Heart right ventricle (tissue), 16 donors: ENCODE results near the gene RPL10A. TPM values are rescaled to one million over a fixed set of nuclear protein-coding genes. Genes with fewer than 3 reads are reported as not detected.
A peak's percentile ranks its signal among the peaks of the same experiment; 100 is the strongest.

ENCODE experiments used
- ATAC-seq, 8 donors: fragments of 200-7000 bp; cut with Tn5 transposase; one replicate each; pipeline ENCODE4 v1.9.1; 2020; ENCODE audit warnings: mild to moderate bottlenecking in 8 of 8, moderate library complexity in 8 of 8, moderate number of reproducible peaks in 1 of 8
- DNase-seq, 2 donors: peaks; one replicate each; pipeline ENCODE4 v3.0.0-alpha.2; 2020
- H3K27ac ChIP-seq, 10 donors: fragments of 200-600 bp; sonication (generic) in 2 of 10; one replicate each; pipeline versions ENCODE4 v1.5.0 to v1.8.0; 2020 to 2022; ENCODE audit warnings: mild to moderate bottlenecking in 3 of 10
- H3K27me3 ChIP-seq, 7 donors: fragments of 200-600 bp; one replicate each; pipeline ENCODE4 v1.8.0; 2021 to 2022; ENCODE audit warnings: mild to moderate bottlenecking in 2 of 7
- H3K36me3 ChIP-seq, 9 donors: fragments of 200-600 bp; sonication (generic) in 1 of 9; one replicate each; pipeline versions ENCODE4 v1.5.0 to v1.8.0; 2020 to 2022; ENCODE audit warnings: mild to moderate bottlenecking in 2 of 9
- H3K4me1 ChIP-seq, 9 donors: fragments of 200-600 bp; sonication (generic) in 1 of 9; one replicate each; pipeline versions ENCODE4 v1.5.0 to v1.8.0; 2020 to 2022; ENCODE audit warnings: mild to moderate bottlenecking in 4 of 9
- H3K4me3 ChIP-seq, 10 donors: fragments of 200-600 bp; sonication (generic) in 2 of 10; one replicate each; pipeline versions ENCODE4 v1.5.0 to v1.8.0; 2020 to 2022; ENCODE audit warnings: mild to moderate bottlenecking in 7 of 10, moderate library complexity in 2 of 10
- H3K9me3 ChIP-seq, 11 donors: fragments of 200-600 bp in 10 of 11; sonication (generic) in 2 of 11; one replicate each; pipeline versions ENCODE4 v1.5.0 to v1.8.0; 2013 to 2022; ENCODE audit warnings: mild to moderate bottlenecking in 2 of 11, control low read depth in 1 of 11, moderate library complexity in 1 of 11
- CTCF ChIP-seq, 9 donors: fragments of 200-600 bp; sonication (generic) in 2 of 9; IDR thresholded peaks; one replicate each; pipeline versions ENCODE4 v1.5.0 to v1.8.0; 2021 to 2022; ENCODE audit warnings: antibody characterized with exemption in 9 of 9, mild to moderate bottlenecking in 5 of 9, moderate library complexity in 1 of 9
- WGBS, 2 donors: extraction: QIAGEN DNeasy Blood & Tissue Kit; methylation state at CpG; one replicate each; pipeline ENCODE4 v1.1.7; 2013; ENCODE audit warnings: inconsistent platforms in 1 of 2; 5-methylcytosine and 5-hydroxymethylcytosine counted together
- intact Hi-C, 10 donors: fragments of 100-400 bp; cut with DNase I; formaldehyde crosslinking; loops; one replicate each; pipeline versions ENCODE4 v1.11.1 to v1.14.2; 2022
- polyA plus RNA-seq, 2 donors: library from polyadenylated mRNA; stranded (reverse); fragments of 200-250 nt; gene quantifications; one replicate each; pipeline ENCODE4 v1.2.3, GENCODE V29; 2013
- total RNA-seq, 10 donors: library from RNA; stranded (reverse); fragmentation: NEBNext Ultra II Directional in 3 of 10; extraction: Animal tissue kit (Norgen Biotek cat#: 25700) in 3 of 10; gene quantifications; one replicate each; pipeline versions ENCODE4 v1.2.1 to v1.2.4, GENCODE V29; 2021 to 2023
- donor health status: Arrhythmogenic right ventricular cardiomyopathy.
- donor health status: ischemic (EF 13 %, LVEDD 7.1; RV severe dilation, severe dysfunction).
- donor health status: healthy with polysubstance abuse.
- donor health status: DM: no; HTN: yes; CAD: no.
- donor health status: DM: no; HTN: no; CAD: no.
- donor health status: ischemic (EF 25% LVEDD 6.9; RV normal size, moderate dysfunction).
- donor health status: ischemic (EF 25% LVEDD 5.7; RV mildly dilated, moderate dysfunction).
- donor health status: healthy.
- donor health status: DM: yes; HTN: yes; CAD: no.
- donor health status: Ischemic cardiomyopathy.
- donor health status: ischemic (EF 35%, LVEDD 5.7; RV mildly dilated, moderate dysfunction).
- donor health status: nonischemic (EF 11% LVEDD 7.7; RV severe dilation, severe dysfunction).
- donor health status: DM: yes; HTN: yes; CAD: no.
- donor health status: PGD.
- donor health status: ischemic (EF 29% LVEDD 5.4; RV normal size, mild dysfunction).
- donor health status: nonischemic (EF 23%, LVEDD 6.1; RV moderate dilation, normal function).

Gene RPL10A
- total and polyA plus RNA-seq, 12 donors, result 231 to 1,620 (median 529) TPM

GRCh38 chr6:35445691-35446090 lies 22.5 kb upstream of the RPL10A start:
- no peak for ATAC-seq
- Histone ChIP-seq H3K4me3 (no peak overlapping the region), H3K27me3 (no peaks in the 10 kb centered on the region), H3K4me1 (peaks cover 0 to 8% (median 0%) of the 10 kb centered on the region in 9 donors), H3K27ac (no peak overlapping the region), H3K9me3 (no peaks in the 10 kb centered on the region), H3K36me3 (no peaks in the 10 kb centered on the region)
- WGBS, 2 donors, result 87 to 88% methylated on average over 7 of the region's 7 CpGs
- no peak for TF ChIP-seq CTCF (IDR thresholded peaks at IDR 0.05)
- no peak for DNase-seq
- intact Hi-C loops, result loop anchor here in 2 of 10 donors (5.0 kb wide), 2 partner anchors 103 to 148 kb away; partner anchors contain the start of genes DEF6 (in 1 of the 2) and PPARD (in 1 of the 2)

- Histone ChIP-seq H3K27me3 (no peaks in the 10 kb centered on the region), H3K27ac (no peak overlapping the region), H3K36me3 (no peaks in the 10 kb centered on the region), H3K4me1 (peaks cover 2 to 25% (median 13%) of the 10 kb centered on the region in 9 donors), H3K4me3 (no peak overlapping the region), H3K9me3 (no peaks in the 10 kb centered on the region)
- no peak for TF ChIP-seq CTCF (IDR thresholded peaks at IDR 0.05)
- WGBS, 2 donors, result 76 to 78% methylated on average over 7 of the region's 7 CpGs
- ATAC-seq, result no peak
- intact Hi-C loops, result loop anchor here in 2 of 10 donors (5.0 kb wide), 2 partner anchors 106 to 151 kb away; partner anchors contain the start of genes DEF6 (in 1 of the 2) and PPARD (in 1 of the 2)
- no peak for DNase-seq
These were observed 20.0 kb upstream of the RPL10A start for GRCh38 chr6:35448191-35448590.

GRCh38 chr6:35449287-35449881 lies 18.8 kb upstream of the RPL10A start:
- intact Hi-C loops, result loop anchor here in 8 of 10 donors (1.0 to 5.0 kb wide), 3 partner anchors 107 to 152 kb away; partner anchors contain the start of genes PPARD (in 7 of the 8) and DEF6 (in 1 of the 8)
- Histone ChIP-seq H3K4me3 (no peak overlapping the region), H3K4me1 (peaks cover 3 to 37% (median 25%) of the 10 kb centered on the region in 9 donors), H3K9me3 (no peaks in the 10 kb centered on the region), H3K27ac (no peak overlapping the region), H3K36me3 (no peaks in the 10 kb centered on the region), H3K27me3 (no peaks in the 10 kb centered on the region)
- peak; percentile 46 to 68 (median 62) for ATAC-seq
- no peak for DNase-seq
- 35 to 37% methylated on average over 14 of the region's 14 CpGs for WGBS, 2 donors
- peak; percentile 63 to 85 (median 74) for TF ChIP-seq CTCF (IDR thresholded peaks at IDR 0.05)

- ATAC-seq (peak in 4 of 8 donors; percentile 1 to 18 (median 13)), DNase-seq (peak in 1 of 2 donors; percentile 43)
- no peak for TF ChIP-seq CTCF (IDR thresholded peaks at IDR 0.05)
- intact Hi-C loops, result loop anchor here in 4 of 10 donors (1.0 to 5.0 kb wide), 3 partner anchors 109 to 154 kb away; partner anchors contain the start of genes DEF6 (in 3 of the 4) and PPARD (in 2 of the 4)
- Histone ChIP-seq H3K4me3 (peak overlapping the region in 9 of 10 donors; percentile 55 to 79 (median 68)), H3K9me3 (no peaks in the 10 kb centered on the region), H3K4me1 (peaks cover 3 to 44% (median 29%) of the 10 kb centered on the region in 9 donors), H3K27ac (peak overlapping the region in 9 of 10 donors; percentile 50 to 86 (median 78)), H3K36me3 (peaks cover 0 to 14% (median 0%) of the 10 kb centered on the region in 9 donors), H3K27me3 (no peaks in the 10 kb centered on the region)
- WGBS, 2 donors, result 12 to 19% methylated on average over 20 of the region's 20 CpGs
These were observed 16.6 kb upstream of the RPL10A start for GRCh38 chr6:35451354-35452182.
